Astrocyte (in vitro differentiated cells and primary cell): ENCODE data around the gene THOC2. TPM values are rescaled to one million over a fixed set of nuclear protein-coding genes. Genes with fewer than 3 reads are reported as not detected.

Source experiments
- DNase-seq: peaks from one replicate; pipeline ENCODE4 v3.0.0-alpha.2; 2010; ENCODE audit warnings: low read depth
- FAIRE-seq: peaks from 2 replicates; lab custom pipeline; 2011; peaks lifted over from hg19 to GRCh38; lab: Jason Lieb, UNC
- H2AFZ ChIP-seq: 2 replicates; pipeline ENCODE4 v1.6.0; 2012; ENCODE audit warnings: low read depth, low read length, inconsistent platforms
- H3K27ac ChIP-seq: 2 replicates; pipeline ENCODE4 v1.5.1; 2011; ENCODE audit warnings: low read depth, low read length, inconsistent platforms
- H3K27me3 ChIP-seq: 2 replicates; pipeline ENCODE4 v1.6.0; 2011; ENCODE audit warnings: low read length, inconsistent platforms; ENCODE audit not compliant: insufficient read depth
- H3K36me3 ChIP-seq: 2 replicates; pipeline ENCODE4 v1.5.1; 2011; ENCODE audit warnings: low read length, inconsistent platforms; ENCODE audit not compliant: insufficient read depth
- H3K4me1 ChIP-seq: 2 replicates; pipeline ENCODE4 v1.5.1; 2011; ENCODE audit warnings: low read length, inconsistent platforms; ENCODE audit not compliant: insufficient read depth
- H3K4me2 ChIP-seq: 2 replicates; pipeline ENCODE4 v1.6.0; 2012; ENCODE audit warnings: low read length, inconsistent platforms
- H3K4me3 ChIP-seq: 2 replicates; pipeline ENCODE4 v1.5.1; 2011; ENCODE audit warnings: low read depth, mild to moderate bottlenecking, low read length, inconsistent platforms; ENCODE audit not compliant: insufficient read depth
- H3K79me2 ChIP-seq: 2 replicates; pipeline ENCODE4 v1.6.0; 2012; ENCODE audit warnings: mild to moderate bottlenecking, low read length, inconsistent platforms; ENCODE audit not compliant: insufficient read depth
- H3K9ac ChIP-seq: 2 replicates; pipeline ENCODE4 v1.6.0; 2012; ENCODE audit warnings: mild to moderate bottlenecking, low read length, inconsistent platforms
- H3K9me3 ChIP-seq: 2 replicates; pipeline ENCODE4 v1.5.1; 2012; ENCODE audit warnings: low read depth, mild to moderate bottlenecking, low read length, inconsistent platforms; ENCODE audit not compliant: insufficient read depth
- H4K20me1 ChIP-seq: 2 replicates; pipeline ENCODE4 v1.6.0; 2012; ENCODE audit warnings: low read length, inconsistent platforms; ENCODE audit not compliant: insufficient read depth
- H3K27ac Mint-ChIP-seq: one replicate; pipeline ENCODE4 v1.8.0; 2021; ENCODE audit warnings: mild to moderate bottlenecking, mixed read lengths; ENCODE audit not compliant: unreplicated experiment
- H3K27me3 Mint-ChIP-seq: one replicate; pipeline ENCODE4 v1.8.0; 2021; ENCODE audit warnings: low read depth, mixed read lengths; ENCODE audit not compliant: unreplicated experiment
- H3K36me3 Mint-ChIP-seq: one replicate; pipeline ENCODE4 v1.8.0; 2021; ENCODE audit warnings: low read depth, mixed read lengths; ENCODE audit not compliant: unreplicated experiment
- H3K4me1 Mint-ChIP-seq: one replicate; pipeline ENCODE4 v1.8.0; 2021; ENCODE audit warnings: low read depth, mixed read lengths; ENCODE audit not compliant: unreplicated experiment
- H3K4me3 Mint-ChIP-seq: one replicate; pipeline ENCODE4 v1.8.0; 2021; ENCODE audit warnings: mild to moderate bottlenecking, moderate library complexity, mixed read lengths; ENCODE audit not compliant: unreplicated experiment
- H3K9me3 Mint-ChIP-seq: one replicate; pipeline ENCODE4 v1.8.0; 2021; ENCODE audit warnings: mild to moderate bottlenecking, mixed read lengths; ENCODE audit not compliant: unreplicated experiment
- EZH2 ChIP-seq: IDR thresholded peaks from 2 replicates; pipeline ENCODE4 v1.6.1; 2012; ENCODE audit warnings: mild to moderate bottlenecking, low read length, inconsistent platforms; ENCODE audit not compliant: insufficient read depth
- total RNA-seq: library from RNA; stranded (reverse); gene quantifications from 2 replicates; pipeline ENCODE4 v1.2.1, GENCODE V29; 2021
- TF ChIP-seq, protein P1 (sequence below): IDR thresholded peaks from 2 replicates; pipeline ENCODE4 v1.5.1; 2011; ENCODE audit warnings: low read depth, mild to moderate bottlenecking, inconsistent platforms, low read length, moderate library complexity; ENCODE audit not compliant: insufficient read depth

The THOC2 gene
- total RNA-seq, 1 donor from 2014 or later = 64.8 TPM

DNA sequence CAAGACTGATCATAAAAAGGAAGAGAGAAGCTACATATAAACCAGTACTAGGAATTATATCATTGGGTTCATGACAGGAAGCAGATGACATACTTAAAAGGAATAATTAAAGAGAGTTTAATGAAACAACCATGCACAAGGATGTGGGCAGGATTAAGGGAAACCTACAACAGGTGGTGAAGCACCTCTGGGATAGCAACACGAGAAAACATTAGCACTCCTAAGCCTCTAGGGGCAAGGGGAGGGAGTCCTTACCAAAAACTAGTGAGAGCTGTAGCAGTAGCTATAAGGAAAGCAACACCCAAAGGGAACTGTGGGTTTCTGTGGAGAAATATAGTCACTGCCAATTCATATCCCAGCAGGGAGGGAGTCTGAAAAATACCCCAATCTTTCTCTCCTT, 7.2 kb upstream of the THOC2 start:
- no peaks in the 10 kb centered on the region for H3K36me3 ChIP-seq
- no peak overlapping the region for H3K9ac ChIP-seq
- no peak overlapping the region for H3K4me3 ChIP-seq
- Mint-ChIP-seq H3K27me3 (no peaks in the 10 kb centered on the region), H3K4me3 (no peak overlapping the region), H3K4me1 (peaks cover 4% of the 10 kb centered on the region), H3K36me3 (no peaks in the 10 kb centered on the region), H3K27ac (no peak overlapping the region), H3K9me3 (no peaks in the 10 kb centered on the region)
- TF ChIP-seq, protein P1, sequence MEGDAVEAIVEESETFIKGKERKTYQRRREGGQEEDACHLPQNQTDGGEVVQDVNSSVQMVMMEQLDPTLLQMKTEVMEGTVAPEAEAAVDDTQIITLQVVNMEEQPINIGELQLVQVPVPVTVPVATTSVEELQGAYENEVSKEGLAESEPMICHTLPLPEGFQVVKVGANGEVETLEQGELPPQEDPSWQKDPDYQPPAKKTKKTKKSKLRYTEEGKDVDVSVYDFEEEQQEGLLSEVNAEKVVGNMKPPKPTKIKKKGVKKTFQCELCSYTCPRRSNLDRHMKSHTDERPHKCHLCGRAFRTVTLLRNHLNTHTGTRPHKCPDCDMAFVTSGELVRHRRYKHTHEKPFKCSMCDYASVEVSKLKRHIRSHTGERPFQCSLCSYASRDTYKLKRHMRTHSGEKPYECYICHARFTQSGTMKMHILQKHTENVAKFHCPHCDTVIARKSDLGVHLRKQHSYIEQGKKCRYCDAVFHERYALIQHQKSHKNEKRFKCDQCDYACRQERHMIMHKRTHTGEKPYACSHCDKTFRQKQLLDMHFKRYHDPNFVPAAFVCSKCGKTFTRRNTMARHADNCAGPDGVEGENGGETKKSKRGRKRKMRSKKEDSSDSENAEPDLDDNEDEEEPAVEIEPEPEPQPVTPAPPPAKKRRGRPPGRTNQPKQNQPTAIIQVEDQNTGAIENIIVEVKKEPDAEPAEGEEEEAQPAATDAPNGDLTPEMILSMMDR = no peak
- TF ChIP-seq EZH2 = no peak
- no peak overlapping the region for H3K4me2 ChIP-seq
- H4K20me1 ChIP-seq = no peaks in the 10 kb centered on the region
- no peaks in the 10 kb centered on the region for H3K9me3 ChIP-seq
- H3K4me1 ChIP-seq = peaks cover 4% of the 10 kb centered on the region
- DNase-seq = no peak
- FAIRE-seq = no peak
- no peaks in the 10 kb centered on the region for H3K27me3 ChIP-seq
- no peak overlapping the region for H2AFZ ChIP-seq
- no peak overlapping the region for H3K27ac ChIP-seq
- no peaks in the 10 kb centered on the region for H3K79me2 ChIP-seq

DNA sequence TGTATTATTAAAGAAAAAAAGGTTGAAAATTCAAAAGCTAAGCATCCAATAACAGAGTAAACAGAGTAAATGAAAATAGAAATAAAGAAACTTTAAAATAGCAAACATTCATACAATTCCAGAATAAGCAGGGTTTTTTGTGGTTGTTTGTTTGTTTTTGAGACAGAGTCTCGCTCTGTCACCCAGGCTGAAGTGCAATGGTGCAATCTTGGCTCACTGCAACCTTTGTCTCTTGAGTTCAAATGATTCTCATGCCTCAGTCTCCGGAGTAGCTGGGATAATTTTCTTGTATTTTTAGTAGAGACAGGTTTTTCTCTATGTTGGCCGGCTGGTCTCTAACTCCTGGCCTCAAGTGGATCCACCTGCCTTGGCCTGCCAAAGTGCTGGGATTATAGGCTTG, 6.6 kb upstream of the THOC2 start:
- Histone ChIP-seq H2AFZ (no peak overlapping the region), H3K4me1 (peaks cover 4% of the 10 kb centered on the region), H4K20me1 (no peaks in the 10 kb centered on the region), H3K9ac (no peak overlapping the region), H3K79me2 (no peaks in the 10 kb centered on the region), H3K4me3 (no peak overlapping the region), H3K27me3 (no peaks in the 10 kb centered on the region), H3K9me3 (no peaks in the 10 kb centered on the region), H3K4me2 (no peak overlapping the region), H3K36me3 (no peaks in the 10 kb centered on the region), H3K27ac (no peak overlapping the region)
- no peak overlapping the region for H3K27ac Mint-ChIP-seq
- no peaks in the 10 kb centered on the region for H3K36me3 Mint-ChIP-seq
- no peak for FAIRE-seq
- H3K4me3 Mint-ChIP-seq = no peak overlapping the region
- H3K27me3 Mint-ChIP-seq = no peaks in the 10 kb centered on the region
- TF ChIP-seq, protein P1 = no peak
- TF ChIP-seq EZH2 = no peak
- no peaks in the 10 kb centered on the region for H3K9me3 Mint-ChIP-seq
- no peak for DNase-seq
- H3K4me1 Mint-ChIP-seq = peaks cover 4% of the 10 kb centered on the region

DNA sequence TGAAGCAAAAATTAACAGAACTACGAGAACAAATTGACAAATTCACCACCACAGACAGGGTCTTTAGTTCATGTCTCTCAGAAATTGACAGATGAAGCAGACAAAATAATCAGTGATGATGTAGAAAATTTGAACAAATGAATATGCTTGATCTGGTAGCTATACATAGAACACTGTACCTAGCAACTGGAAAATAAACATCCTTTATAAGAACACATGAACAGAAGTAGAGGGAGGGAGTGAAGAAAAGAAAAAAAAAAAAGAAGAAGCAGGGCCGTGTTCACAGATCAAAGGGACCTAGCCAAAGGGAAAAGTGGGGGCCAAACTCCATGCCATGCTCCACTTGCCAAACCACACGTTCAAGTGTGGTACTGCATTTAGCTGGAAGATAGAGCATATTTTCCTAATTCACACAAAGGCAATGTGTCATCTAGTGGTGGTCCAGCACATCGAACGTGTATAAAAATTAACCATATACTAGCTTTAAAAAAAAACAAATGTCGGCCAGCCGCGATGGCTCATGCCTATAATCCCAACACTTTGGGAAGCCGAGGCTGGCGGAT, 5.6 kb upstream of the THOC2 start:
- no peak overlapping the region for H3K4me2 ChIP-seq
- no peaks in the 10 kb centered on the region for H3K27me3 Mint-ChIP-seq
- H3K4me1 Mint-ChIP-seq = peaks cover 4% of the 10 kb centered on the region
- H3K9ac ChIP-seq = no peak overlapping the region
- H3K9me3 Mint-ChIP-seq = no peaks in the 10 kb centered on the region
- FAIRE-seq (peak; percentile 66), DNase-seq (no peak)
- no peak for TF ChIP-seq EZH2
- TF ChIP-seq, protein P1 = no peak
- H2AFZ ChIP-seq = no peak overlapping the region
- H3K4me3 Mint-ChIP-seq = no peak overlapping the region
- no peaks in the 10 kb centered on the region for H3K9me3 ChIP-seq
- no peaks in the 10 kb centered on the region for H3K79me2 ChIP-seq
- H3K36me3 ChIP-seq = no peaks in the 10 kb centered on the region
- no peak overlapping the region for H3K4me3 ChIP-seq
- no peaks in the 10 kb centered on the region for H3K36me3 Mint-ChIP-seq
- no peak overlapping the region for H3K27ac ChIP-seq
- peaks cover 4% of the 10 kb centered on the region for H3K4me1 ChIP-seq
- H3K27me3 ChIP-seq = no peaks in the 10 kb centered on the region
- H4K20me1 ChIP-seq = no peaks in the 10 kb centered on the region
- no peak overlapping the region for H3K27ac Mint-ChIP-seq
